HEK293T (cell line): ENCODE results near the gene ULK3.

ENCODE experiments used
- CTCF ChIA-PET: fragments of 350-600 bp; formaldehyde crosslinking; extraction: SDS; loops from one replicate; lab custom pipeline; 2021; ENCODE audit warnings: antibody characterized with exemption, inconsistent platforms; lab: Yijun Ruan, JAX
- POLR2A ChIA-PET: fragments of 350-600 bp; formaldehyde crosslinking; extraction: SDS; loops from one replicate; lab custom pipeline; 2020; ENCODE audit warnings: antibody characterized with exemption, inconsistent platforms; lab: Yijun Ruan, JAX
- DNase-seq: peaks from one replicate; pipeline ENCODE4 v3.0.0; 2012; ENCODE audit warnings: mixed read lengths; ENCODE audit errors: extremely low spot score
- ARNT ChIP-seq: fragments of 450-650 bp; IDR thresholded peaks from 2 replicates; pipeline ENCODE4 v1.6.1; 2017; ENCODE audit warnings: mild to moderate bottlenecking
- BHLHE40 ChIP-seq: fragments of 450-650 bp; IDR thresholded peaks from 2 replicates; pipeline ENCODE4 v1.6.1; 2016; ENCODE audit warnings: mild to moderate bottlenecking, moderate library complexity, borderline replicate concordance
- CTBP1 ChIP-seq: fragments of 450-650 bp; IDR thresholded peaks from 2 replicates; pipeline ENCODE4 v1.6.1; 2016; ENCODE audit warnings: borderline replicate concordance
- ELF4 ChIP-seq: fragments of 450-650 bp; IDR thresholded peaks from 2 replicates; pipeline ENCODE4 v1.6.1; 2017; ENCODE audit warnings: antibody characterized with exemption
- FOXA1 ChIP-seq: fragments of 450-650 bp; IDR thresholded peaks from 2 replicates; pipeline ENCODE4 v1.6.1; 2016; ENCODE audit warnings: mild to moderate bottlenecking
- FOXK2 ChIP-seq: fragments of 450-650 bp; IDR thresholded peaks from 2 replicates; pipeline ENCODE4 v1.6.1; 2016; ENCODE audit warnings: mild to moderate bottlenecking
- FOXM1 ChIP-seq: fragments of 450-650 bp; IDR thresholded peaks from 2 replicates; pipeline ENCODE4 v1.6.1; 2017; ENCODE audit warnings: mild to moderate bottlenecking, borderline replicate concordance
- HDGF ChIP-seq: fragments of 450-650 bp; IDR thresholded peaks from 2 replicates; pipeline ENCODE4 v1.6.1; 2017; ENCODE audit warnings: antibody characterized with exemption, borderline replicate concordance
- L3MBTL2 ChIP-seq: fragments of 450-650 bp; conservative IDR thresholded peaks from 2 replicates; pipeline ENCODE4 v1.6.1; 2016; ENCODE audit warnings: mild to moderate bottlenecking
- LEF1 ChIP-seq: fragments of 450-650 bp; IDR thresholded peaks from 2 replicates; pipeline ENCODE4 v1.6.1; 2017; ENCODE audit warnings: mild to moderate bottlenecking, borderline replicate concordance
- NFRKB ChIP-seq: fragments of 450-650 bp; IDR thresholded peaks from 2 replicates; pipeline ENCODE4 v1.6.1; 2016; ENCODE audit warnings: mild to moderate bottlenecking, moderate library complexity
- PKNOX1 ChIP-seq: fragments of 450-650 bp; IDR thresholded peaks from 2 replicates; pipeline ENCODE4 v1.6.1; 2016
- SP1 ChIP-seq: fragments of 450-650 bp; IDR thresholded peaks from 2 replicates; pipeline ENCODE4 v1.6.1; 2017
- SUZ12 ChIP-seq: fragments of 450-650 bp; IDR thresholded peaks from 2 replicates; pipeline ENCODE4 v1.6.1; 2016; ENCODE audit warnings: mild to moderate bottlenecking
- TARDBP ChIP-seq: fragments of 450-650 bp; IDR thresholded peaks from 2 replicates; pipeline ENCODE4 v1.6.1; 2016
- ZNF384 ChIP-seq: fragments of 450-650 bp; IDR thresholded peaks from 2 replicates; pipeline ENCODE4 v1.6.1; 2016

The ULK3 gene

GRCh38 chr15:74847432-74847831 is 4.5 kb upstream of the ULK3 start:
- ChIA-PET POLR2A (no interaction called here), CTCF (no interaction called here)
- TF ChIP-seq NFRKB (no peak), PKNOX1 (no peak), SUZ12 (no peak), BHLHE40 (no peak), L3MBTL2 (no peak), FOXM1 (no peak), ZNF384 (no peak), SP1 (no peak), HDGF (no peak), ELF4 (no peak), FOXA1 (no peak), FOXK2 (no peak), CTBP1 (no peak), TARDBP (no peak)
- no peak for DNase-seq

GRCh38 chr15:74845581-74845980 is 2.6 kb upstream of the ULK3 start:
- ChIA-PET POLR2A (interaction anchor here (1.6 to 3.5 kb wide), 2 partner anchors 44 to 50 kb away, joined by 4 to 17 read pairs; partner anchors contain the start of gene MPI), CTCF (no interaction called here)
- TF ChIP-seq BHLHE40 (no peak), FOXM1 (no peak), SUZ12 (no peak), HDGF (no peak), SP1 (no peak), FOXA1 (no peak), PKNOX1 (no peak), ZNF384 (no peak), ARNT (no peak), CTBP1 (no peak), ELF4 (no peak), L3MBTL2 (no peak), NFRKB (no peak), FOXK2 (no peak), LEF1 (no peak), TARDBP (no peak)
- no peak for DNase-seq

- no peak for TF ChIP-seq SP1
- no peak for TF ChIP-seq ZNF384
- no peak for TF ChIP-seq CTBP1
- TF ChIP-seq FOXM1, result no peak
- TF ChIP-seq BHLHE40, result no peak
- no peak for TF ChIP-seq SUZ12
- no peak for TF ChIP-seq HDGF
- TF ChIP-seq NFRKB, result no peak
- no peak for TF ChIP-seq FOXA1
- no peak for TF ChIP-seq L3MBTL2
- TF ChIP-seq ELF4, result no peak
- no peak for TF ChIP-seq TARDBP
- POLR2A ChIA-PET, result interaction anchor here (1.0 to 3.5 kb wide), 5 partner anchors 9 to 608 kb away, joined by 3 to 17 read pairs (median 4); partner anchors contain the start of genes FAM219B and MPI
- CTCF ChIA-PET, result no interaction called here
- no peak for DNase-seq
Measured at GRCh38 chr15:74845208-74845568, 2.2 kb upstream of the ULK3 start.

- TF ChIP-seq ZNF384 (no peak), HDGF (no peak), SP1 (no peak), L3MBTL2 (no peak), ELF4 (no peak), FOXK2 (no peak), FOXM1 (no peak), CTBP1 (no peak), TARDBP (no peak), LEF1 (no peak), PKNOX1 (no peak), FOXA1 (no peak), NFRKB (no peak), BHLHE40 (no peak)
- ChIA-PET CTCF (interaction anchor here (0.7 kb wide), 1 partner anchor 75 kb away, joined by 4 read pairs; no protein-coding TSS in a partner anchor), POLR2A (interaction anchor here (0.7 to 3.5 kb wide), 9 partner anchors 9 to 609 kb away, joined by 3 to 17 read pairs (median 4); partner anchors contain the start of genes COX5A, FAM219B and MPI)
- DNase-seq, result no peak
Measured at GRCh38 chr15:74844319-74845207, 1.6 kb upstream of the ULK3 start.

GRCh38 chr15:74843891-74844299 is 939 bp upstream of the ULK3 start:
- POLR2A ChIA-PET, result interaction anchor here (0.7 to 4.4 kb wide), 17 partner anchors 10 to 113 kb away, joined by 3 to 25 read pairs (median 4); partner anchors contain the start of genes COX5A, FAM219B, MPI and RPP25
- TF ChIP-seq NFRKB (no peak), LEF1 (no peak), ARNT (no peak), FOXK2 (no peak), BHLHE40 (no peak), SP1 (no peak), HDGF (no peak), FOXM1 (no peak), ZNF384 (no peak), PKNOX1 (no peak), ELF4 (no peak), TARDBP (no peak)
- CTCF ChIA-PET, result interaction anchor here (0.9 to 1.8 kb wide), 2 partner anchors 56 to 58 kb away, joined by 3 to 8 read pairs; no protein-coding TSS in a partner anchor
- no peak for DNase-seq
